HepG2 (cell line): ENCODE results near the gene LARP7. TPM values are rescaled to one million over a fixed set of nuclear protein-coding genes. Genes with fewer than 3 reads are reported as not detected.

Experiments used
- ATAC-seq: fragments of 200-7000 bp; cut with Tn5 transposase; 3 replicates; pipeline ENCODE4 v1.9.1; 2020; ENCODE audit warnings: mild to moderate bottlenecking, moderate library complexity
- BruUV-seq: library from RNA; stranded (reverse); fragments of 400-500 nt; replicated peaks from 2 replicates; lab custom pipeline; 2021; lab: Mats Ljungman, UMichigan
- CTCF ChIA-PET: fragments of 300-600 bp; formaldehyde crosslinking; extraction: SDS; loops from one replicate; lab custom pipeline; 2021; ENCODE audit warnings: low total read pairs, inconsistent platforms, low intra/inter-chr PET ratio; lab: Yijun Ruan, JAX
- POLR2A ChIA-PET: fragments of 350-600 bp; sonication (Branson Sonifier 250); formaldehyde crosslinking; loops from one replicate; lab custom pipeline; 2020; ENCODE audit warnings: antibody characterized with exemption, inconsistent platforms; lab: Yijun Ruan, JAX
- DNase-seq: peaks from one replicate; pipeline ENCODE4 v3.0.0-alpha.2; 2015; ENCODE audit warnings: low spot score
- FAIRE-seq: peaks from 3 replicates; lab custom pipeline; 2011; peaks lifted over from hg19 to GRCh38; lab: Jason Lieb, UNC
- H2AFZ ChIP-seq: one replicate; pipeline ENCODE4 v1.6.1; 2011; ENCODE audit warnings: low read length, inconsistent platforms
- H3K27ac ChIP-seq: fragments of 300-600 bp; 3 replicates; pipeline ENCODE4 v1.8.0; 2011; ENCODE audit warnings: mixed run types, mild to moderate bottlenecking, mixed read lengths, low read length, inconsistent platforms; ENCODE audit not compliant: insufficient read depth; ENCODE audit errors: extremely low read length
- H3K27me3 ChIP-seq, 2 experiments: fragments of 200-600 bp in 1 of 2; 2 replicates in 1 of 2; 3 replicates in 1 of 2; pipeline versions ENCODE4 v1.6.0 to v1.8.0; 2011; ENCODE audit warnings: low read length in 2 of 2, mild to moderate bottlenecking in 2 of 2, moderate library complexity in 2 of 2, inconsistent platforms in 1 of 2; ENCODE audit not compliant: insufficient read depth in 2 of 2, control insufficient read depth in 1 of 2
- H3K36me3 ChIP-seq, 2 experiments: fragments of 200-600 bp in 1 of 2; replicated peaks in 1 of 2; 2 replicates in 1 of 2; 3 replicates in 1 of 2; pipeline versions ENCODE4 v1.5.1 to v1.8.0; 2011; ENCODE audit warnings: low read length in 2 of 2, inconsistent platforms in 1 of 2; ENCODE audit not compliant: insufficient read depth in 2 of 2, control insufficient read depth in 1 of 2
- H3K4me1 ChIP-seq: 2 replicates; pipeline ENCODE4 v1.5.1; 2012; ENCODE audit warnings: low read length, inconsistent platforms; ENCODE audit not compliant: insufficient read depth
- H3K4me2 ChIP-seq: 2 replicates; pipeline ENCODE4 v1.6.0; 2011; ENCODE audit warnings: low read depth, low read length, inconsistent platforms
- H3K4me3 ChIP-seq, 3 experiments: fragments of 200-600 bp in 1 of 3; sonication (generic), shearing (Covaris generic) in 1 of 3; replicated peaks in 1 of 3; 2 replicates each; pipeline ENCODE4 v1.5.1; 2011 to 2016; ENCODE audit warnings: low read length in 3 of 3, inconsistent platforms in 2 of 3, low read depth in 2 of 3, mild to moderate bottlenecking in 2 of 3, control low read depth in 1 of 3, mixed read lengths in 1 of 3; ENCODE audit not compliant: insufficient read depth in 1 of 3
- H3K79me2 ChIP-seq: one replicate; pipeline ENCODE4 v1.6.1; 2011; ENCODE audit warnings: low read length, inconsistent platforms; ENCODE audit not compliant: insufficient read depth
- H3K9ac ChIP-seq: 2 replicates; pipeline ENCODE4 v1.6.0; 2011; ENCODE audit warnings: mild to moderate bottlenecking, low read depth, low read length, inconsistent platforms; ENCODE audit not compliant: insufficient read depth
- H3K9me3 ChIP-seq: 2 replicates; pipeline ENCODE4 v1.5.1; 2012; ENCODE audit warnings: mild to moderate bottlenecking, low read length
- H4K20me1 ChIP-seq: 2 replicates; pipeline ENCODE4 v1.6.0; 2011; ENCODE audit warnings: inconsistent platforms, mild to moderate bottlenecking, low read length, moderate library complexity; ENCODE audit not compliant: insufficient read depth
- SMARCE1 ChIP-seq: fragments of 450-650 bp; IDR thresholded peaks from 2 replicates; pipeline ENCODE4 v1.6.1; 2017; ENCODE audit warnings: borderline replicate concordance
- SNAI1 ChIP-seq: sonication (generic); formaldehyde crosslinking; IDR thresholded peaks from 2 replicates; pipeline ENCODE4 v1.5.0; 2020; ENCODE audit warnings: mild to moderate bottlenecking, missing genetic modification reagents, borderline replicate concordance
- ZNF101 ChIP-seq: sonication (generic); formaldehyde crosslinking; IDR thresholded peaks from 2 replicates; pipeline ENCODE4 v1.4.0; 2020; ENCODE audit warnings: mild to moderate bottlenecking, low read depth, missing genetic modification reagents, borderline replicate concordance
- ZNF251 ChIP-seq: sonication (generic); formaldehyde crosslinking; IDR thresholded peaks from 2 replicates; pipeline ENCODE4 v1.9.0; 2021; ENCODE audit warnings: mild to moderate bottlenecking, missing genetic modification reagents
- WGBS: methylation state at CpG from one replicate; pipeline ENCODE4 v1.1.6; 2017; ENCODE audit warnings: low lambda C conversion rate; 5-methylcytosine and 5-hydroxymethylcytosine counted together
- in situ Hi-C: cut with HindIII; loops from 2 replicates; pipeline ENCODE4 v1.10.0; 2017; ENCODE audit warnings: low pct_unique_long_range_greater_than_20kb; ENCODE audit not compliant: extremely low pct_ligation_motif_present
- intact Hi-C: fragments of 100-400 bp; cut with micrococcal nuclease; formaldehyde crosslinking; loops from one replicate; pipeline ENCODE4 v1.10.0; 2022; ENCODE audit not compliant: unreplicated experiment
- polyA plus RNA-seq, 8 experiments: library from polyadenylated mRNA; depleted of rRNA in 3 of 8; stranded (reverse) in 7 of 8; unstranded in 1 of 8; fragments of >200 nt; fragmentation: Illumina TruSeq in 4 of 8; extraction: Trizol in 4 of 8; gene quantifications; 2 replicates each; pipeline versions ENCODE4 v1.2.1 to v1.2.3, GENCODE V29; 2011 to 2016; ENCODE audit warnings: low read depth in 4 of 8, missing spikeins in 1 of 8, mixed read lengths in 1 of 8; ENCODE audit not compliant: insufficient read depth in 1 of 8
- total RNA-seq, 5 experiments: library from RNA; depleted of rRNA; stranded (reverse); fragments of >200 nt; fragmentation: Illumina TruSeq; extraction: Trizol; gene quantifications; 2 replicates each; pipeline ENCODE4 v1.2.3, GENCODE V29; 2016; ENCODE audit warnings: low read depth in 1 of 5
- TF ChIP-seq, protein P1 (sequence below): sonication (generic); formaldehyde crosslinking; IDR thresholded peaks from 2 replicates; pipeline ENCODE4 v1.4.0; 2020; ENCODE audit warnings: missing genetic modification reagents

The LARP7 gene
- total and polyA plus RNA-seq, 2 of the 13 experiments (the other 11 are each of a cell fraction or from before 2014, with no cell fraction given) = 9.7 to 37.1 TPM

- Histone ChIP-seq H3K9ac (no peak overlapping the region), H3K27ac (no peak overlapping the region), H4K20me1 (no peaks in the 10 kb centered on the region), H2AFZ (no peak overlapping the region), H3K36me3 (peaks cover 12 to 25% of the 10 kb centered on the region in 2 experiments), H3K79me2 (no peaks in the 10 kb centered on the region), H3K9me3 (no peaks in the 10 kb centered on the region), H3K4me3 (no peak overlapping the region), H3K4me2 (no peak overlapping the region), H3K27me3 (no peaks in the 10 kb centered on the region), H3K4me1 (no peaks in the 10 kb centered on the region)
- FAIRE-seq (no peak), DNase-seq (no peak), ATAC-seq (no peak)
- ChIA-PET POLR2A (no interaction called here), CTCF (no interaction called here)
- in situ Hi-C loops (no loop called here), intact Hi-C loops (no loop called here)
- WGBS = 85% methylated on average over 3 of the region's 3 CpGs
- BruUV-seq = no TSS peak
- no peak for TF ChIP-seq SNAI1 (CRISPR knock-in tag)
- TF ChIP-seq, protein P1, sequence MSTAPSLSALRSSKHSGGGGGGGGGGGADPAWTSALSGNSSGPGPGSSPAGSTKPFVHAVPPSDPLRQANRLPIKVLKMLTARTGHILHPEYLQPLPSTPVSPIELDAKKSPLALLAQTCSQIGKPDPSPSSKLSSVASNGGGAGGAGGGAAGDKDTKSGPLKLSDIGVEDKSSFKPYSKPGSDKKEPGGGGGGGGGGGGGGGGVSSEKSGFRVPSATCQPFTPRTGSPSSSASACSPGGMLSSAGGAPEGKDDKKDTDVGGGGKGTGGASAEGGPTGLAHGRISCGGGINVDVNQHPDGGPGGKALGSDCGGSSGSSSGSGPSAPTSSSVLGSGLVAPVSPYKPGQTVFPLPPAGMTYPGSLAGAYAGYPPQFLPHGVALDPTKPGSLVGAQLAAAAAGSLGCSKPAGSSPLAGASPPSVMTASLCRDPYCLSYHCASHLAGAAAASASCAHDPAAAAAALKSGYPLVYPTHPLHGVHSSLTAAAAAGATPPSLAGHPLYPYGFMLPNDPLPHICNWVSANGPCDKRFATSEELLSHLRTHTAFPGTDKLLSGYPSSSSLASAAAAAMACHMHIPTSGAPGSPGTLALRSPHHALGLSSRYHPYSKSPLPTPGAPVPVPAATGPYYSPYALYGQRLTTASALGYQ = no peak
These were observed 10.8 kb downstream of the LARP7 start for GRCh38 chr4:112647785-112648184.

DNA sequence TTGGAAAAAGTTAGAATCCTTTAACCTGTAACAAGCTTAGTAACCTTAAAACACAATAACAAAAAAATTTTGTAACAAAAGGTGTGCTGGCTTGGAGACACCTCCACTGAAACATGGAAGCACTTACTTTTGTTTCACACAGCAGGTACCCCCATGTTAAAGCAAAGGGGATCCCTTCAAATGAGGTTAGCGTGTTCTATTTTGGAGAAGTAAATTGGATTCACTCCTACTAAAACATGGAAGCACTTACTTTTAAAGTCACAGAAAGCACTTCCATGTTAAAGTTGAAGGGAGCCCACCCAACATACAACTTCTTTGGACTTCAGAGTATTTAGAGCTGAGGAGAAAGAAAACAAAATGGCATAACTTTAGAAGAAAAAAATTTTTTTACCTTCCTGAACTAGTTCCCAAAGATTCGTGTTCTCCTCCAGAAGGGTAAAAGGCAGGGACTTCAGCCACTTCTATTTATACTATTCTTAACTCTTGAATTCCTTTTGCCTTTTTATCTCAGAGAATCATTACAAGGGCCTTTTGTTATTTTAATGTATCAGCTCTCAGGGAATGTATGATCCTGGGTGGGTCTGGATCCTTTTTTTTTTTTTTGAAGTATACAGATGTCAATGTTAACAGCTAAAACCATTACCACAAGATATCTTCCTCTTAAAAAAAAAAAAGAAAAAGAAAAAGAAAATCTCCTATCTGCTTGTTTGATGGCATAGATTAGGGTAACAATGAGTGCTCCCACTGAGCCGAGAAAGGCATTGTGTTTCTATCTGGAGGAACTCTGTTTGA lies 11.5 kb downstream of the LARP7 start:
- H3K79me2 ChIP-seq = no peaks in the 10 kb centered on the region
- no peak overlapping the region for H3K27ac ChIP-seq
- no peaks in the 10 kb centered on the region for H3K4me1 ChIP-seq
- DNase-seq = no peak
- WGBS = 93% methylated on average over 3 of the region's 3 CpGs
- no peak overlapping the region for H3K4me3 ChIP-seq
- BruUV-seq = no TSS peak
- no peak for FAIRE-seq
- ChIA-PET CTCF (no interaction called here), POLR2A (no interaction called here)
- in situ Hi-C loops (no loop called here), intact Hi-C loops (no loop called here)
- no peak overlapping the region for H3K4me2 ChIP-seq
- peaks cover 12 to 29% of the 10 kb centered on the region in 2 experiments for H3K36me3 ChIP-seq
- H3K9ac ChIP-seq = no peak overlapping the region
- H3K9me3 ChIP-seq = no peaks in the 10 kb centered on the region
- ATAC-seq = no peak
- no peak for TF ChIP-seq ZNF101 (CRISPR knock-in tag)
- no peak for TF ChIP-seq ZNF251 (CRISPR knock-in tag)
- TF ChIP-seq SMARCE1 = no peak
- no peaks in the 10 kb centered on the region for H3K27me3 ChIP-seq
- H4K20me1 ChIP-seq = no peaks in the 10 kb centered on the region
- H2AFZ ChIP-seq = no peak overlapping the region
